K562 (cell line): Measurements from ENCODE around the gene KLK13. TPM values are rescaled to one million over a fixed set of nuclear protein-coding genes. Genes with fewer than 3 reads are reported as not detected.

Source experiments
- CREB1 ChIP-seq, 2 experiments: sonication (generic) in 1 of 2; formaldehyde crosslinking in 1 of 2; IDR thresholded peaks; 2 replicates each; pipeline versions ENCODE4 v1.6.1 to v1.8.0; 2012 to 2022; ENCODE audit warnings: inconsistent platforms in 1 of 2, mild to moderate bottlenecking in 1 of 2, missing genetic modification reagents in 1 of 2, moderate library complexity in 1 of 2
- FOXA1 ChIP-seq: fragments of 450-650 bp; IDR thresholded peaks from 2 replicates; pipeline ENCODE4 v1.6.1; 2016; ENCODE audit warnings: mild to moderate bottlenecking, borderline replicate concordance
- FUS ChIP-seq: fragments of 200-400 bp; formaldehyde crosslinking; optimal IDR thresholded peaks from 2 replicates; pipeline ENCODE3; 2017; ENCODE audit warnings: low read depth, low read length
- PCBP2 ChIP-seq: fragments of 200-400 bp; formaldehyde crosslinking; IDR thresholded peaks from 2 replicates; pipeline ENCODE4 v1.6.1; 2018; ENCODE audit warnings: low read length, low read depth, mild to moderate bottlenecking, moderate library complexity; ENCODE audit not compliant: poor library complexity, severe bottlenecking
- RB1 ChIP-seq: fragments of 450-650 bp; IDR thresholded peaks from 2 replicates; pipeline ENCODE4 v1.6.1; 2017; ENCODE audit warnings: low read depth, mild to moderate bottlenecking
- TEAD1 ChIP-seq, 2 experiments: fragments of 450-650 bp in 1 of 2; sonication (generic) in 1 of 2; formaldehyde crosslinking; IDR thresholded peaks; 2 replicates each; pipeline versions ENCODE4 v1.4.0 to v1.8.0; 2020 to 2022; ENCODE audit warnings: mild to moderate bottlenecking in 2 of 2, missing genetic modification reagents in 1 of 2
- ZNF696 ChIP-seq: fragments of 250-450 bp; sonication (Bioruptor Pico); conservative IDR thresholded peaks from 2 replicates; pipeline ENCODE4 v1.4.0; 2020; ENCODE audit warnings: mild to moderate bottlenecking, moderate library complexity
- ZNF76 ChIP-seq: fragments of 250-450 bp; sonication (Bioruptor Pico); IDR thresholded peaks from 2 replicates; pipeline ENCODE4 v1.4.0; 2020; ENCODE audit warnings: mild to moderate bottlenecking, moderate library complexity, borderline replicate concordance
- polyA plus RNA-seq, 8 experiments: library from polyadenylated mRNA; depleted of rRNA in 4 of 8; stranded (reverse) in 5 of 8; unstranded in 3 of 8; fragments of >200 nt; fragmentation: Nextera tagmentation in 2 of 8; fragmentation: Illumina TruSeq in 1 of 8; extraction: Ambion mirVana in 2 of 8; extraction: Trizol in 1 of 8; gene quantifications; 2 replicates each; pipeline versions ENCODE4 v1.2.1 to v1.2.3, GENCODE V29; 2011 to 2014; ENCODE audit warnings: inconsistent platforms in 1 of 8, missing spikeins in 1 of 8
- total RNA-seq, 7 experiments: library from RNA; depleted of rRNA in 6 of 7; stranded (reverse); fragments of >200 nt in 6 of 7; fragmentation: Illumina TruSeq in 2 of 7; extraction: Trizol in 2 of 7; gene quantifications; 2 replicates each; pipeline versions ENCODE4 v1.2.1 to v1.2.3, GENCODE V29; 2011 to 2021; ENCODE audit warnings: low replicate concordance in 1 of 7
- TF ChIP-seq, protein P1 (sequence below): fragments of 250-450 bp; sonication (Bioruptor Pico); IDR thresholded peaks from 2 replicates; pipeline ENCODE4 v1.4.0; 2020; ENCODE audit warnings: mild to moderate bottlenecking
- TF ChIP-seq, protein P2 (sequence below): fragments of 450-650 bp; IDR thresholded peaks from one replicate; pipeline ENCODE4 v1.6.1; 2018; ENCODE audit warnings: mild to moderate bottlenecking, moderate library complexity; ENCODE audit not compliant: partially characterized antibody
- TF ChIP-seq, protein P3 (sequence below): sonication (generic); formaldehyde crosslinking; IDR thresholded peaks from 2 replicates; pipeline ENCODE4 v1.8.0; 2023; ENCODE audit warnings: missing genetic modification reagents, mild to moderate bottlenecking, borderline replicate concordance
- TF ChIP-seq, protein P4 (sequence below): sonication (generic); formaldehyde crosslinking; IDR thresholded peaks from 2 replicates; pipeline ENCODE4 v1.8.0; 2023; ENCODE audit warnings: mild to moderate bottlenecking, missing genetic modification reagents
- TF ChIP-seq, protein P5 (sequence below): fragments of 250-450 bp; sonication (Bioruptor Pico); IDR thresholded peaks from 2 replicates; pipeline ENCODE4 v1.6.1; 2021; ENCODE audit warnings: mild to moderate bottlenecking

Gene KLK13
- total and polyA plus RNA-seq, 9 of the 15 experiments (the other 6 are each of a cell fraction or from before 2014, with no cell fraction given), result 0.72 to 9.0 (median 2.3) TPM

DNA sequence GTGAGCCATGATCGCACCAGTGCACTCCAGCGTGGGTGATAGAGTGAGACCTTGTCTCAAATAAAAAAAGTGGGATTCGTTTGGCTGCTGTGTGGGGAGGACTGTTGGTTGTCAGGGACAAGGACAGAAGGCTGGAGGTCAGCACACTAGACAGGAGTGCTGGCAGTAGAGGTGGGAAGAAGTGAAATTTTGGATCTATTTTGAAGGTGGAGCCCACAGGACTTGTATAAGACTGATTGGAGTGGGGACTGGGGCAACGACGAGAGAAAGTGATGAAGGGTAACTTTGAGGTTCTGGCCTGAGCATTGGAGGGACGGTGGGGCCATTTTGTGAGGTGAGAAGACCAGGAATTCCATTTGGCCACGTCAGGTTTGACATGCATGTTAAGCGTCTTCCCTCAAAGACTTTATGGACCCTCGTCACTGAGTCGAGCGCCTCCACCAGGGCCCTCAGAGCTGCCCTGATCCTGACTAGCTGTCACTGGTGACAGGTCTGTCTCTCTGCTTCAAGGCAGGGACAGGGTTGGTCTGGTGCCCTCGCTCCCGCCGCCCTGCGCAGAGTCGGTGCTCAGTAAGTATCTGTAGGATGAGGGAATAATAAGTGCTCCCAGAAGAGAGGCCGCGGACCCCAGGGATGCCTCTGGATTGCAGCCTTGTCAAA, 42.6 kb upstream of the KLK13 start (continued):
- no peak for TF ChIP-seq ZNF76 (CRISPR knock-in tag)
- no peak; a peak in 1 of 4 replicates for TF ChIP-seq TEAD1 (CRISPR knock-in tag; IDR thresholded peaks at IDR 0.05)
- TF ChIP-seq PCBP2, result no peak
- TF ChIP-seq CREB1 (IDR thresholded peaks at IDR 0.05), result peak; percentile 75; the same call in 1 of the 2 replicates
- peak; percentile 56; the same call in 1 of the 2 replicates for TF ChIP-seq CREB1 (CRISPR knock-in tag; IDR thresholded peaks at IDR 0.05)
- TF ChIP-seq ZNF696 (CRISPR knock-in tag), result no peak
- TF ChIP-seq, protein P1, sequence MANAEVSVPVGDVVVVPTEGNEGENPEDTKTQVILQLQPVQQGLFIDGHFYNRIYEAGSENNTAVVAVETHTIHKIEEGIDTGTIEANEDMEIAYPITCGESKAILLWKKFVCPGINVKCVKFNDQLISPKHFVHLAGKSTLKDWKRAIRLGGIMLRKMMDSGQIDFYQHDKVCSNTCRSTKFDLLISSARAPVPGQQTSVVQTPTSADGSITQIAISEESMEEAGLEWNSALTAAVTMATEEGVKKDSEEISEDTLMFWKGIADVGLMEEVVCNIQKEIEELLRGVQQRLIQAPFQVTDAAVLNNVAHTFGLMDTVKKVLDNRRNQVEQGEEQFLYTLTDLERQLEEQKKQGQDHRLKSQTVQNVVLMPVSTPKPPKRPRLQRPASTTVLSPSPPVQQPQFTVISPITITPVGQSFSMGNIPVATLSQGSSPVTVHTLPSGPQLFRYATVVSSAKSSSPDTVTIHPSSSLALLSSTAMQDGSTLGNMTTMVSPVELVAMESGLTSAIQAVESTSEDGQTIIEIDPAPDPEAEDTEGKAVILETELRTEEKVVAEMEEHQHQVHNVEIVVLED (CRISPR knock-in tag), result no peak
- peak; percentile 11; the same call in 1 of the 2 replicates for TF ChIP-seq RB1
- TF ChIP-seq FUS, result no peak
- TF ChIP-seq, protein P2, sequence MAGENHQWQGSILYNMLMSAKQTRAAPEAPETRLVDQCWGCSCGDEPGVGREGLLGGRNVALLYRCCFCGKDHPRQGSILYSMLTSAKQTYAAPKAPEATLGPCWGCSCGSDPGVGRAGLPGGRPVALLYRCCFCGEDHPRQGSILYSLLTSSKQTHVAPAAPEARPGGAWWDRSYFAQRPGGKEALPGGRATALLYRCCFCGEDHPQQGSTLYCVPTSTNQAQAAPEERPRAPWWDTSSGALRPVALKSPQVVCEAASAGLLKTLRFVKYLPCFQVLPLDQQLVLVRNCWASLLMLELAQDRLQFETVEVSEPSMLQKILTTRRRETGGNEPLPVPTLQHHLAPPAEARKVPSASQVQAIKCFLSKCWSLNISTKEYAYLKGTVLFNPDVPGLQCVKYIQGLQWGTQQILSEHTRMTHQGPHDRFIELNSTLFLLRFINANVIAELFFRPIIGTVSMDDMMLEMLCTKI, result no peak
- TF ChIP-seq, protein P3, sequence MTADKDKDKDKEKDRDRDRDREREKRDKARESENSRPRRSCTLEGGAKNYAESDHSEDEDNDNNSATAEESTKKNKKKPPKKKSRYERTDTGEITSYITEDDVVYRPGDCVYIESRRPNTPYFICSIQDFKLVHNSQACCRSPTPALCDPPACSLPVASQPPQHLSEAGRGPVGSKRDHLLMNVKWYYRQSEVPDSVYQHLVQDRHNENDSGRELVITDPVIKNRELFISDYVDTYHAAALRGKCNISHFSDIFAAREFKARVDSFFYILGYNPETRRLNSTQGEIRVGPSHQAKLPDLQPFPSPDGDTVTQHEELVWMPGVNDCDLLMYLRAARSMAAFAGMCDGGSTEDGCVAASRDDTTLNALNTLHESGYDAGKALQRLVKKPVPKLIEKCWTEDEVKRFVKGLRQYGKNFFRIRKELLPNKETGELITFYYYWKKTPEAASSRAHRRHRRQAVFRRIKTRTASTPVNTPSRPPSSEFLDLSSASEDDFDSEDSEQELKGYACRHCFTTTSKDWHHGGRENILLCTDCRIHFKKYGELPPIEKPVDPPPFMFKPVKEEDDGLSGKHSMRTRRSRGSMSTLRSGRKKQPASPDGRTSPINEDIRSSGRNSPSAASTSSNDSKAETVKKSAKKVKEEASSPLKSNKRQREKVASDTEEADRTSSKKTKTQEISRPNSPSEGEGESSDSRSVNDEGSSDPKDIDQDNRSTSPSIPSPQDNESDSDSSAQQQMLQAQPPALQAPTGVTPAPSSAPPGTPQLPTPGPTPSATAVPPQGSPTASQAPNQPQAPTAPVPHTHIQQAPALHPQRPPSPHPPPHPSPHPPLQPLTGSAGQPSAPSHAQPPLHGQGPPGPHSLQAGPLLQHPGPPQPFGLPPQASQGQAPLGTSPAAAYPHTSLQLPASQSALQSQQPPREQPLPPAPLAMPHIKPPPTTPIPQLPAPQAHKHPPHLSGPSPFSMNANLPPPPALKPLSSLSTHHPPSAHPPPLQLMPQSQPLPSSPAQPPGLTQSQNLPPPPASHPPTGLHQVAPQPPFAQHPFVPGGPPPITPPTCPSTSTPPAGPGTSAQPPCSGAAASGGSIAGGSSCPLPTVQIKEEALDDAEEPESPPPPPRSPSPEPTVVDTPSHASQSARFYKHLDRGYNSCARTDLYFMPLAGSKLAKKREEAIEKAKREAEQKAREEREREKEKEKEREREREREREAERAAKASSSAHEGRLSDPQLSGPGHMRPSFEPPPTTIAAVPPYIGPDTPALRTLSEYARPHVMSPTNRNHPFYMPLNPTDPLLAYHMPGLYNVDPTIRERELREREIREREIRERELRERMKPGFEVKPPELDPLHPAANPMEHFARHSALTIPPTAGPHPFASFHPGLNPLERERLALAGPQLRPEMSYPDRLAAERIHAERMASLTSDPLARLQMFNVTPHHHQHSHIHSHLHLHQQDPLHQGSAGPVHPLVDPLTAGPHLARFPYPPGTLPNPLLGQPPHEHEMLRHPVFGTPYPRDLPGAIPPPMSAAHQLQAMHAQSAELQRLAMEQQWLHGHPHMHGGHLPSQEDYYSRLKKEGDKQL, result no peak
- TF ChIP-seq, protein P4, sequence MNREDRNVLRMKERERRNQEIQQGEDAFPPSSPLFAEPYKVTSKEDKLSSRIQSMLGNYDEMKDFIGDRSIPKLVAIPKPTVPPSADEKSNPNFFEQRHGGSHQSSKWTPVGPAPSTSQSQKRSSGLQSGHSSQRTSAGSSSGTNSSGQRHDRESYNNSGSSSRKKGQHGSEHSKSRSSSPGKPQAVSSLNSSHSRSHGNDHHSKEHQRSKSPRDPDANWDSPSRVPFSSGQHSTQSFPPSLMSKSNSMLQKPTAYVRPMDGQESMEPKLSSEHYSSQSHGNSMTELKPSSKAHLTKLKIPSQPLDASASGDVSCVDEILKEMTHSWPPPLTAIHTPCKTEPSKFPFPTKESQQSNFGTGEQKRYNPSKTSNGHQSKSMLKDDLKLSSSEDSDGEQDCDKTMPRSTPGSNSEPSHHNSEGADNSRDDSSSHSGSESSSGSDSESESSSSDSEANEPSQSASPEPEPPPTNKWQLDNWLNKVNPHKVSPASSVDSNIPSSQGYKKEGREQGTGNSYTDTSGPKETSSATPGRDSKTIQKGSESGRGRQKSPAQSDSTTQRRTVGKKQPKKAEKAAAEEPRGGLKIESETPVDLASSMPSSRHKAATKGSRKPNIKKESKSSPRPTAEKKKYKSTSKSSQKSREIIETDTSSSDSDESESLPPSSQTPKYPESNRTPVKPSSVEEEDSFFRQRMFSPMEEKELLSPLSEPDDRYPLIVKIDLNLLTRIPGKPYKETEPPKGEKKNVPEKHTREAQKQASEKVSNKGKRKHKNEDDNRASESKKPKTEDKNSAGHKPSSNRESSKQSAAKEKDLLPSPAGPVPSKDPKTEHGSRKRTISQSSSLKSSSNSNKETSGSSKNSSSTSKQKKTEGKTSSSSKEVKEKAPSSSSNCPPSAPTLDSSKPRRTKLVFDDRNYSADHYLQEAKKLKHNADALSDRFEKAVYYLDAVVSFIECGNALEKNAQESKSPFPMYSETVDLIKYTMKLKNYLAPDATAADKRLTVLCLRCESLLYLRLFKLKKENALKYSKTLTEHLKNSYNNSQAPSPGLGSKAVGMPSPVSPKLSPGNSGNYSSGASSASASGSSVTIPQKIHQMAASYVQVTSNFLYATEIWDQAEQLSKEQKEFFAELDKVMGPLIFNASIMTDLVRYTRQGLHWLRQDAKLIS (CRISPR knock-in tag), result no peak
- TF ChIP-seq, protein P5, sequence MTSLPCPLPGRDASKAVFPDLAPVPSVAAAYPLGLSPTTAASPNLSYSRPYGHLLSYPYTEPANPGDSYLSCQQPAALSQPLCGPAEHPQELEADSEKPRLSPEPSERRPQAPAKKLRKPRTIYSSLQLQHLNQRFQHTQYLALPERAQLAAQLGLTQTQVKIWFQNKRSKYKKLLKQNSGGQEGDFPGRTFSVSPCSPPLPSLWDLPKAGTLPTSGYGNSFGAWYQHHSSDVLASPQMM (CRISPR knock-in tag), result no peak
- TF ChIP-seq FOXA1, result no peak
